Measurements from ENCODE around the gene PADI4.
A peak's percentile ranks its signal among the peaks of the same experiment; 100 is the strongest.

The PADI4 gene

GRCh38 chr1:17274186-17275170, 33.5 kb upstream of the PADI4 start (continued):
- peak; percentile 75 for TF ChIP-seq CTCF (tag by site-specific recombination; IDR thresholded peaks at IDR 0.05)
- no peak for TF ChIP-seq SCRT1 (tag by site-specific recombination; IDR thresholded peaks at IDR 0.05; ENCODE audit: borderline replicate concordance)
- no peak for TF ChIP-seq ZBTB6 (tag by site-specific recombination; IDR thresholded peaks at IDR 0.05)
- no peak for TF ChIP-seq KLF7 (tag by site-specific recombination; IDR thresholded peaks at IDR 0.05; ENCODE audit: borderline replicate concordance)
- no peak for TF ChIP-seq ZNF214 (tag by site-specific recombination; IDR thresholded peaks at IDR 0.05; ENCODE audit: borderline replicate concordance)

DNA sequence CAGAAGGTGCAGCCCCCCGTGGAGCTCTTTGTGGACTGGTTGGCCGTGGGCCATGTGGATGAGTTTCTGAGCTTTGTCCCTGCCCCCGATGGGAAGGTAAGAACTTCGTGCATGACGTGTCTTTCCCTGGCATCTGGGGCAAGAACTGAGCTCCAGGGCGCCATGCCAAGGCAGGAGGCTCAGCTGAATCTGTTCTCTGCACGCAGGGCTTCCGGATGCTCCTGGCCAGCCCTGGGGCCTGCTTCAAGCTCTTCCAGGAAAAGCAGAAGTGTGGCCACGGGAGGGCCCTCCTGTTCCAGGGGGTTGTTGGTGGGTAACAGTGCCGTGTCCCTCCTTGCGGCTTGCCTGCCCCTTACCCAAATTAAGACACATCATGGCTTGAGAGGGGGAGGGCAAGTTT, 31.4 kb upstream of the PADI4 start:
- Histone ChIP-seq H3K36me3 (ENCODE audit: control insufficient read depth in 2 of 2, insufficient read depth in 1 of 2, low read length in 2 of 2) (no peaks in the 10 kb centered on the region), H3K4me3 (ENCODE audit: low read depth, low read length) (no peak overlapping the region), H3K27ac (ENCODE audit: extremely low read depth, low read depth, low read length) (no peak overlapping the region), H3K4me1 (ENCODE audit: control insufficient read depth, insufficient read depth, low read length) (no peaks in the 10 kb centered on the region), H3K9me3 (ENCODE audit: control insufficient read depth, insufficient read depth, low read depth, low read length) (no peaks in the 10 kb centered on the region)
- CTCF ChIA-PET: interaction anchor here (0.7 to 1.9 kb wide), 5 partner anchors 9 to 216 kb away, joined by 3 to 13 read pairs (median 4); no protein-coding TSS in a partner anchor
- POLR2A ChIA-PET: no interaction called here
- TF ChIP-seq, protein P1, sequence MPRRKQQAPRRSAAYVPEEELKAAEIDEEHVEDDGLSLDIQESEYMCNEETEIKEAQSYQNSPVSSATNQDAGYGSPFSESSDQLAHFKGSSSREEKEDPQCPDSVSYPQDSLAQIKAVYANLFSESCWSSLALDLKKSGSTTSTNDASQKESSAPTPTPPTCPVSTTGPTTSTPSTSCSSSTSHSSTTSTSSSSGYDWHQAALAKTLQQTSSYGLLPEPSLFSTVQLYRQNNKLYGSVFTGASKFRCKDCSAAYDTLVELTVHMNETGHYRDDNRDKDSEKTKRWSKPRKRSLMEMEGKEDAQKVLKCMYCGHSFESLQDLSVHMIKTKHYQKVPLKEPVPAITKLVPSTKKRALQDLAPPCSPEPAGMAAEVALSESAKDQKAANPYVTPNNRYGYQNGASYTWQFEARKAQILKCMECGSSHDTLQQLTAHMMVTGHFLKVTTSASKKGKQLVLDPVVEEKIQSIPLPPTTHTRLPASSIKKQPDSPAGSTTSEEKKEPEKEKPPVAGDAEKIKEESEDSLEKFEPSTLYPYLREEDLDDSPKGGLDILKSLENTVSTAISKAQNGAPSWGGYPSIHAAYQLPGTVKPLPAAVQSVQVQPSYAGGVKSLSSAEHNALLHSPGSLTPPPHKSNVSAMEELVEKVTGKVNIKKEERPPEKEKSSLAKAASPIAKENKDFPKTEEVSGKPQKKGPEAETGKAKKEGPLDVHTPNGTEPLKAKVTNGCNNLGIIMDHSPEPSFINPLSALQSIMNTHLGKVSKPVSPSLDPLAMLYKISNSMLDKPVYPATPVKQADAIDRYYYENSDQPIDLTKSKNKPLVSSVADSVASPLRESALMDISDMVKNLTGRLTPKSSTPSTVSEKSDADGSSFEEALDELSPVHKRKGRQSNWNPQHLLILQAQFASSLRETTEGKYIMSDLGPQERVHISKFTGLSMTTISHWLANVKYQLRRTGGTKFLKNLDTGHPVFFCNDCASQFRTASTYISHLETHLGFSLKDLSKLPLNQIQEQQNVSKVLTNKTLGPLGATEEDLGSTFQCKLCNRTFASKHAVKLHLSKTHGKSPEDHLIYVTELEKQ (tag by site-specific recombination; IDR thresholded peaks at IDR 0.05; ENCODE audit: borderline replicate concordance): no peak

GRCh38 chr1:17277511-17278159, 30.4 kb upstream of the PADI4 start:
- POLR2A ChIA-PET: interaction anchor here (0.7 kb wide), 1 partner anchor 157 kb away, joined by 3 read pairs; no protein-coding TSS in a partner anchor
- Histone ChIP-seq H3K36me3 (ENCODE audit: control insufficient read depth in 2 of 2, insufficient read depth in 1 of 2, low read length in 2 of 2) (no peaks in the 10 kb centered on the region), H3K27ac (ENCODE audit: extremely low read depth, low read depth, low read length) (no peak overlapping the region), H3K4me3 (ENCODE audit: low read depth, low read length) (no peak overlapping the region), H3K4me1 (ENCODE audit: control insufficient read depth, insufficient read depth, low read length) (no peaks in the 10 kb centered on the region), H3K9me3 (ENCODE audit: control insufficient read depth, insufficient read depth, low read depth, low read length) (no peaks in the 10 kb centered on the region)
- no peak for TF ChIP-seq ZNF24 (tag by site-specific recombination; IDR thresholded peaks at IDR 0.05)
- no peak for TF ChIP-seq IKZF3 (tag by site-specific recombination; IDR thresholded peaks at IDR 0.05)
- peak; percentile 50 for TF ChIP-seq ZIC2 (tag by site-specific recombination; IDR thresholded peaks at IDR 0.05)
- CTCF ChIA-PET: interaction anchor here (0.7 to 1.2 kb wide), 2 partner anchors 190 to 217 kb away, joined by 5 read pairs; no protein-coding TSS in a partner anchor
